Neural progenitor cell (in vitro differentiated cells): ENCODE data around the gene SMIM10L2A.

Experiments
- EZH2 ChIP-seq: fragments of 200-600 bp; sonication (generic); IDR thresholded peaks from 2 replicates; pipeline ENCODE4 v1.6.1; 2017; ENCODE audit warnings: antibody characterized with exemption, mild to moderate bottlenecking, moderate library complexity
- EZH2phosphoT487 ChIP-seq: fragments of 200-600 bp; sonication (generic); IDR thresholded peaks from 2 replicates; pipeline ENCODE4 v1.6.1; 2017; ENCODE audit warnings: antibody characterized with exemption
- TF ChIP-seq, protein P1 (sequence below): fragments of 200-600 bp; sonication (generic); IDR thresholded peaks from 2 replicates; pipeline ENCODE4 v1.5.1; 2017; ENCODE audit warnings: antibody characterized with exemption, mild to moderate bottlenecking

- TF ChIP-seq, protein P1, sequence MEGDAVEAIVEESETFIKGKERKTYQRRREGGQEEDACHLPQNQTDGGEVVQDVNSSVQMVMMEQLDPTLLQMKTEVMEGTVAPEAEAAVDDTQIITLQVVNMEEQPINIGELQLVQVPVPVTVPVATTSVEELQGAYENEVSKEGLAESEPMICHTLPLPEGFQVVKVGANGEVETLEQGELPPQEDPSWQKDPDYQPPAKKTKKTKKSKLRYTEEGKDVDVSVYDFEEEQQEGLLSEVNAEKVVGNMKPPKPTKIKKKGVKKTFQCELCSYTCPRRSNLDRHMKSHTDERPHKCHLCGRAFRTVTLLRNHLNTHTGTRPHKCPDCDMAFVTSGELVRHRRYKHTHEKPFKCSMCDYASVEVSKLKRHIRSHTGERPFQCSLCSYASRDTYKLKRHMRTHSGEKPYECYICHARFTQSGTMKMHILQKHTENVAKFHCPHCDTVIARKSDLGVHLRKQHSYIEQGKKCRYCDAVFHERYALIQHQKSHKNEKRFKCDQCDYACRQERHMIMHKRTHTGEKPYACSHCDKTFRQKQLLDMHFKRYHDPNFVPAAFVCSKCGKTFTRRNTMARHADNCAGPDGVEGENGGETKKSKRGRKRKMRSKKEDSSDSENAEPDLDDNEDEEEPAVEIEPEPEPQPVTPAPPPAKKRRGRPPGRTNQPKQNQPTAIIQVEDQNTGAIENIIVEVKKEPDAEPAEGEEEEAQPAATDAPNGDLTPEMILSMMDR = no peak
- TF ChIP-seq EZH2phosphoT487 (no peak), EZH2 (no peak)
These were observed 12.9 kb upstream of the SMIM10L2A start for GRCh38 chrX:135408794-135409193.
